ENCODE results near the gene CEP44.
"Not testable (repeated sequence)": the region's sequence is repeated elsewhere in the genome, so short reads cannot be mapped to it uniquely, and the experiment has no call there.

The CEP44 gene, protein sequence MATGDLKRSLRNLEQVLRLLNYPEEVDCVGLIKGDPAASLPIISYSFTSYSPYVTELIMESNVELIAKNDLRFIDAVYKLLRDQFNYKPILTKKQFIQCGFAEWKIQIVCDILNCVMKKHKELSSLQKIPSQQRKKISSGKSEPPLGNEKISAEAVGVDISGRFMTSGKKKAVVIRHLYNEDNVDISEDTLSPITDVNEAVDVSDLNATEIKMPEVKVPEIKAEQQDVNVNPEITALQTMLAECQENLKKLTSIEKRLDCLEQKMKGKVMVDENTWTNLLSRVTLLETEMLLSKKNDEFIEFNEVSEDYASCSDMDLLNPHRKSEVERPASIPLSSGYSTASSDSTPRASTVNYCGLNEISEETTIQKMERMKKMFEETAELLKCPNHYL

DNA sequence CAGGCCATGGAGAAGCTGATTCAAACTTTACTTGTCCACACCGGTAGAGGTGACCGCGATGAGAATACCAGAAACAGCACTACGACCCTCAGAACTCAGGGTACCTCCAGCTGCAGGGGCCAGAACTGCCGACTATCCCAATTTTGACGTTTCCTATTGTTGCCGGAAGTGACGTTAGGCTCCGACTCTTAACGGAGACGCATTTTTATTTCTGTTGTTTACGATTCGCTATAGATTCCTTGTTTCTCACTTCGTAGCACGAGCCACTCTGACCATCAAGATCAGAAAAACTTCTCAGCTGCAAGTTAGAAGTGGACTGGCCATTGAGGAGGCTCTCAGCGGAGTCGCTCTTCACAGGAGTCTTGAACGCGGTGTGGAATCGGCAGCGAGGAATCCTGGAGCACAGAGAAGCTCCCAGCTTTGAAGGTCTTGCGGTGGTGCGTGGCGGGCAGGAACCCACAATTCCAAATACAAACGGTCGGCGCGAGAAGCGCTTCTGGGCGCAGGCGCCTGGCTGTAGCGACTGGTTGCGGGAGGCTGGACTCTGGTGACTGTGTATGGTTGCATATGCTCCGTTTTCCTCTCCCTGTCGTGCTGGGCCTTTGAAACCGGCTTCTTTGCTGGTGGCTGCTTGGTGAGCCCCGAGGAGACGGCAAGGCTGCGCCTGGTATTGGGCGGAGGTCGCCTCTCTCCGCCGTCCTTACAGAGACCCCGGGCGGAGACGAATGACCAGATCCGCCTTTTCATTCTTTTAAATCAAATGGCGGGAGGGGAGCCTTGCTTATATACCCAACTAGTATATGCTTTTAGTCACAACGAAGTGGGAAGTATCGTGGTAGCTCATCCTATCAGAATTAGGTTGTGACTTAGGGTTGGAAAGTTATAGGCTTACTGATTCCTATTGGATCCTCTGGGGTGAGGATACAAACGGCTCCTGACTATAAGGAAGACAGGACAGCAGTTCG, at the start of gene CEP44, which contains the start of gene FBXO8:
CEP44 (plus strand) TSS at position 405 of the 965 bp plus-strand sequence. CDS start 15,211 bp downstream, outside the sequence.
FBXO8 (minus strand) TSS at position 161 of the 965 bp plus-strand sequence. CDS start 20,575 bp downstream, outside the sequence.
- peak; percentile 40 for DNase-seq (ENCODE audit: low read depth, low spot score)

DNA sequence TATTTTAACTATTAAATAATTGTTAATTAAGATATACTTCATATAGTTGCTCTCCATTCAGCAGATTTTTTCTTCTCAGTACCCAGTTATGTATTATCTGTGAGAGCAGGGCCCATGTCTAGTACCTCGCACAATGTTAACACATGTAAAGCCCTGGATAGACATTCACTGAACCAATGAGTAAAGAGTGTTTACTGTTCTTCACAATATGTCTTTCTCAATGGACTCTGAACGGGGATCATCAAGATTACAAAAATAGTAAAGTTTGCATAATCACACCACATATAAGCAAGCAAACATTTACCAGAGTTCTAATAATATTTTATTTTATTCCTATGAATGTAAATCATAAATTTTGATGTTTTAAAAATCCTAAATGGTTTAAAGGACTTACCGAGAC, 47.4 kb upstream of the CEP44 start:
- DNase-seq (ENCODE audit: low read depth, low spot score): no peak

DNA sequence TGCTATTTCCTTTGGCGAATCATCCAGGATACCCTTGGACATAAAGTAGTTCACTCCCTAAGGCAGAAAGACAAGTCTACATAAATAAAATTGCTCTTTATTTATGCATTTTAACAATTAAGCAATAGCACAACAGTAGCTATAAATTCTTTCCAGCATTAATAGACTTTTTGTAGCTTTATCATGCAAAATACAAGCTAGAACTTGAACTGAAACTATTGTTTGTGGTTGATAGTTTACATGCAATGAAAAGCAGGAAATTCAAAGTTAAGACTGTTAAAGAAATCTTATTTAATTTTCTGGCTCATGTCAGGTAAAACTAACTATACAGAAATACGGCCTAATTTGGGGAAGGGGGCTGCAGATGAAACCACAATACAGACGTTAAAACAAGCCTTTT, 42.5 kb upstream of the CEP44 start:
- DNase-seq (ENCODE audit: low read depth, low spot score): no peak

DNA sequence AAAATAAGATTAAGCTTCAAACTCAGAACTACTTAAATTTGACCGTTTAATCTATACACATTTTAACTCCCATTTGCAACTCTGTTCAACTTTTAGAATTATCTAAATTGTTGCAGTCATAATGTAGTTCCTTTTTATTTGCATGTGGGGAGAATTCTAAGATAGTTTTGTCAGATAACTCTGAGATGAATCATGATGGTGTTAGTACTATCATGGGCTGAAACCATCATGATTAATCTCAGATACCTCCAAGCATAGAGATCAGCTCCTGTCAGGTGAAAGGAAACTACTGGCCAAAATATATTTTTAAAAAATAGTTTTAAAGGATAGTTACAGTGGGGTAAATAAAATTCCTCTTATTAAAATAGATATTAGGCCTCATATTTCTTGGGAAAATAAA, 39.3 kb upstream of the CEP44 start:
- DNase-seq (ENCODE audit: low read depth, low spot score): no peak

DNA sequence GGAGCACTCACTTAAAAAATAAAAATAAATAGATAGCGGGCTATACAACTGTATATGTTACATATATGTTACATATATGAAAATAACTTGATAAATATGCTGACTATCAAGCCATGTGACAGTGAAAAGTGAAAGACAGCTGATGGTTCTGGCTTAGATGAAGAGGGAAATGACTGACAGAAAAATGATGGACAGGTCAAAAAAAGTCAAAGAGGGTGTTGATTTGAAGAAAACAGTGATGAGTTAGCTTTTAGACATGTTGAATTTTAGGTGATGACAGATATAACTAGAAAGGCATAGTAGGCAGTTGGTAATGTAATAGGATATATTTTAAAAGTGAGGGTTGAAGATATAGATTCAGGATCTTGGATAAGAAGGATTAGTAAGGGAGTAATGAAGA, 38.0 kb upstream of the CEP44 start:
- DNase-seq (ENCODE audit: low read depth, low spot score): no peak

DNA sequence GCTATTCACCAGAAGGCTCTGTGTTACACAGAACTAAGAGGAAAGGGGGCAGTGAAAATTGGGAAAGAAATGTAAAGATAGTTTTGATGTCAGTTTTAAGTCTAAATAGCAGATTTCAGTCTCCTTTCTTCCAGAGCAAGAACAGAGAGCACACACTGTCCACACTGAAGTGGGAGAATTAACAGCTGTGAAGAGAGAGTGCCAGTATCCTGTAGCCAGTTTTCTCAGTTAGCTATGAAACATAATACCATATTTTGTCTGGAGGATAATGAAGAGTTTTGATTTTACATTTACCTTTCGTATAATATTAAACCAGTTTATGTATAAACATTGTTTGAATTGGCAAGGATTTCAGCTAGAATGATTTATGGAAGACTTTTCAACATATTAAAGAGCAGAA, 35.3 kb upstream of the CEP44 start:
- no peak for DNase-seq (ENCODE audit: low read depth, low spot score)

DNA sequence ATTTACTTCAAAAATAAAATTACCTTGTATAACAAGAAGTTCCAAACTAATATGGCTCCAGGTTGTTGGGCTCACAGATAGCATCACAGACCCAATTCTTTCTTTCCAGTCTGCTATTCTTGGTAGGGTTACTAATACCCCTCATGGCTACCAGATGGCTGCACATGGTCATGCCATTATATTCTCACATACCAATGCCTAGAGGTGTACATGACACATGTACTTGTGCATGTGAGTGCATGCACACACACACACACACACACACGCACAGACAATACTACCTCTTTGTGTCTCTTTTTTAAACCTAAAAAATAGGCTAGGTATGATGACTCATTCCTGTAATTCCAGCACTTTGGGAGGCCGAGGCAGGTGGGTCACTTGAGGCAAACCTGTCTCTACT, 31.3 kb upstream of the CEP44 start:
- no peak for DNase-seq (ENCODE audit: low read depth, low spot score)

DNA sequence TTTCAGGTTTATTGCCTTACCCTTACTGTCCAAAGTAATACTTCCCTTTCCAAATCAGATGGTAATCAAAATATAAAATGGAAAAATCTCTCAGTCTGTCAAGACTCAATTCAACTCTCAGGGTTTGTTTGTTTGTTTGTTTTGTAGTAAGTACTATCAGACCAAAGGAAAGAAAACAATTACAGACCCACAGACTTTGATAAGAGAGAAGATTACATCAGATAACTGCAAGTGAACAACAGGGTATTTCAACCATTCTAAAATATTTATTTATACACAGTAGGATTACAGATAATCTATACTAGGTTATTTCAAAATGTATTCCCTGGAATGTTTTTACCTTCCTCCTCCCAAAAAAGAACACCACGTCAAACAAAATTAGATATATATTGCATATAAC, 29.1 kb upstream of the CEP44 start:
- no peak for DNase-seq (ENCODE audit: low read depth, low spot score)

DNA sequence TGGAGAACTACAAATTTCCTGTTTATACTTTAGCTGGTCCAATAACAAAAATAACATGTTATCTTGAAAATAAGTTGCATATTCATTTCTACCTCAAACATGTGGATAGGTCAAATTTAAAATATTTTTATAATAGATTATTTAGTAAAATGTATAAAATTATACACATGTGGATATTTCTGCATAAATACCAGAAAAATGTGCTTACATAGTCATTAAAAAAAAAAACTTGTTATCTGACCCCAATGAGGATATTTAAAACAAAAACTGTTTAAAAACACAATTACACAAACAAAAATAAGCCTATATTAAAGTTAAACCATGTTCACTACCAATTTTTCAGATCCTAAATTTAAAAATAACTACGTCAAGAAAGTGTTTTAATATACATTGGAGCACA, 28.3 kb upstream of the CEP44 start:
- DNase-seq (ENCODE audit: low read depth, low spot score): no peak

DNA sequence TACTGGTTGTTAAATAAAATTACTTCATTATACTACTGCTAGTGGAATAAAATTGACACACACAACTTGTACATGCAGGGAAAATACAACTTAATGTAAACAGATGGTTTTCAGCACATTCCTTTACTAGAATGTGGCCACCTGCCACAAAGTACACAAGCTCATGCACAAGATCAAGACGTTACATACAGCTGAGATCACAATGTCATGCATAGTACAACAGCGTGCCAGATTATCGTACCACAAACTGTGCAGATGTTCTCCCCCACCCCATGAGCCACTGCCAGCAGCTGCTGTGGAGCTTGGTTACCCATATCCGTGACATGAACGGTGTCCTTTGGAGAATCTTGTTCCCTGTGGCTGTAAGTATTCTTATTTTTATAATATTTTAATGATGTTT, 27.9 kb upstream of the CEP44 start:
- DNase-seq (ENCODE audit: low read depth, low spot score): no peak

DNA sequence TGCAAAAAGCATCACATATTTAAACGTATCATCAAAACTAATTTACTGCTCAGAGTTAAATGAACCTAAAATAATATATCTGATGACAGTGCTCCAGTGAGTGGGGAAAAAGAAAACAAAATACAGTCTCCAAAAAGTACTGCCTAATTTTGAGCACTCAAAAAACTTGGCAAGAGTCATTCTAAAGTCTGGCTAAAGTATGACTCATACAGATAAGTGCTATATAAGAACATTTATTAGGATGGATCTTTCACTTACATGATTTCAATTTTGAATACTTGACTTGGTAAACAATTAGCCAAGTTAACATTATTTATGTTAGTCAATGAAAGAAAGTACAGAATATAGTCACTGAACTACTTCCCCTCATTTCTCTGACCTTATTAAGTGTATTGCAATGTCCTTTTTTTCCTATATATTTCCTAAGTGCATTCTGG, 27.4 kb upstream of the CEP44 start:
- no peak for DNase-seq (ENCODE audit: low read depth, low spot score)

DNA sequence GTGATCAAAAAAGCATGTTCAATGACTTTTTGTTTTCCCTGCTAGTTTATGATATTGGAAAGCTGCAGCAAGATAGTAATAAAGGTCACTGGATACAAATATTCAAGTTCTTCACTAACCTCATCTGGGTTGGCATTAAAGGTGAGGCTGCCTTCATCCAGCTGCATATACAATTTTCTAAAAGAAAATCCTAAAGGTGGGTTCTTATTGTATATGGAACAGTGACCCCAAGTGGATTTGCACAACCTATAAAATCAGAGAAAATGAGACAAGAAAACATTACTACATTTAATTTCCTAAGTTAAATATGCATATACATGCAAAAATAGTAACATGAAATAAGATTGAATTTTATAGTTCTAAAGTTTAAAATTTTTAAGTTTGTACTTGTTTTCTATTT, 24.1 kb upstream of the CEP44 start:
- DNase-seq (ENCODE audit: low read depth, low spot score): no peak

DNA sequence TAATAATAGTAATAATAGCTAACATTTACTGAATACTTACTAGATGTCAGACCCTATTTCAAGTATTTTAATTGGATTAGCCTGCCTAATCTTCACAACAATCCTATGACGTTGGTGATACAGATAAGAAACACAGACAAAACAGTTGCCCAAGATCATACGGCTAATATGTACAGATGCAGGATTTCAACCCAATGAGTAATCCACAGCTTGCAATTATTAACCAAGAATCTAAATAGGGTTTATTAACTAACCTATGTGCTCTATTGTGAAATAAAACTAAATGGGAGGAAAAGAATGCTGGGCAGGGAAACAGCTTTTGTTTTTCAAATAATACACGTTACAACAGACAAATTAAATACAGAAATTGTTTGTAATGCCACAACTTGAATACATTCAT, 23.6 kb upstream of the CEP44 start:
- no peak for DNase-seq (ENCODE audit: low read depth, low spot score)

DNA sequence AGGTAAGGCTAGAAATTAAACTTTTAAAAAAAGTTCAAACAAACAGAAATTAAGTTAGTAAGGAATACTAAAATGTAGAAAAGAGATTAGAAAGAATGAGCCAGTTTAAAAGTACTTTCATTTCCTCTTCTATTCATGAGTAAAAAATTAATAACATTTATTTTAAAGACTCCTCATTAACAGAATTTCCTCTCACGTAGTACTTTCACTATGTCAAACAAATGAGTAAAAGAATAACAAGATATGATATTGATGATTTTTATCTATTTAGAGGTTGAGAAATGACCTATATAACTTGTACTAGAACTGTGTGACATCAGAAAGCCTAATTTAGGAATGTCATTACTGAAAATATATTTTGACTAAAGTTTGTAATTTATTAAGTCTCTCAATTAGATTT, 22.3 kb upstream of the CEP44 start:
- DNase-seq (ENCODE audit: low read depth, low spot score): not testable (repeated sequence)

DNA sequence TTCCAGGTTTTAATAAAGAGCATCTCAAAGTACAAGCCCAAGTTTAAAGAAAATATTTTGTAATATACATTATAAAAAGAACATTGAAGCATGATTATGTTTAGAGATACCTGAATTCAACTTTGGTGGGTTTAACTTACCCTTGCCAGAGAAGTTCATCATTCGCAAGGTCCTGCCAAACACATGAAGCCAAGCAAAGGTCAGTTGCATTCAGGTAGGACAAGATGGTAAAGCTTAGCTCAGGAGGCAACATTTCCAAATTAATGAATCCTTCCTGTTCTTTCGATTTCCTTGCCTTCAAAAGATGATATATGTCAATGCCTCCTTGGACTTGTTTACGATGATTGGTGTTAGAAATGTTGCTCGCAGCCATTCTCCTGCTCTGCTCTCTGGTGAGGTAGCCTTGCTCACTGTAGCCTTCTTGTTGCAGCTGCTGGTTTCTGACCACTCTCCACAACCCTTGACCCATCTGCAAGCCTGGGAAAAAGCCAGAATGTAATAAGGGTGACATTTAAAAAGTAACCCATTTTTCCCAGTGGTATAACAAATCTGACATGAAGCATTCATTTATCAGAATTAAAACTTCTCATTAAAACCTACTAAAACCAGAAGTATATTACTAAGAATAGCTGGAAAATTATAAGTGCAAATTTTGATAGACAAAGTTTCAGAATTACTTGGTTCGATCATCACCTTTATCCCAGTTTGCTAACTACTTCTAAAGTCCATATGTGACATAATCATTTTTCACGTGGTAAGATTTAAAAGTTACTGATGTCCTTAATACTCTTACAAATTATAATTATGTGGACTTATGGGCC, 20.9 kb upstream of the CEP44 start:
- DNase-seq (ENCODE audit: low read depth, low spot score): no peak

DNA sequence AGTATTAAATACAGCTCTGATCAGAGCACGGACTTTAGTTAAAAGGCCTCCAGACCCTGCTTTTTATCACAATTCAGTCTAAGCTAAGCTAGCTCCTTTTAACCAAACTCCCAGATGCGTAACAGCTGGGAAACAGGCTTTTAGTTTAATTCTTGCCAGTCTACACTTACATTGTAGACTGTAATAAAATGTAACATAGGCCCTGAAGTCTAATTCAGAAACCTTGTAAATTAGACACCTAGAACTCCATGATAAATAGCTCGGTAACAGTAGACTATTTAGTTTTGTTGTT, 20.3 kb upstream of the CEP44 start:
- DNase-seq (ENCODE audit: low read depth, low spot score): no peak

DNA sequence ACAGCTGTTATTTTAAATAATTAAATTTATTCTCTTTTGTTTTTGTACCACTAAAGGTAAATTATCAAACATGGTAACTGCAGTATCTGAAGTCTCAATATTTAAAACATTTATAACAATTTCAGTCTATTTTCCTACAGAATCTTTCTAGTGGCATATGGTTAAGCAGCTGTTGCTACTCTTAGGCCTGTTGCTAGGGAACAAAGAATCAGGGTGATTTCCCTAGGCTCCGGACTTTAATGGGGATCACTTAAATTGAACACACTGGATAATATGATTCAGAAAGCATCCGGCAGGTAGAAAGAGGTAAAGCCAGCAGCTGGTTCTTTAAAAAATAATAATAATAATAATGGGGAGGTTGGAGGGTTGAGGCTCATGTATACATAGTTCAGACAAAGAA, 17.8 kb upstream of the CEP44 start:
- DNase-seq (ENCODE audit: low read depth, low spot score): no peak

DNA sequence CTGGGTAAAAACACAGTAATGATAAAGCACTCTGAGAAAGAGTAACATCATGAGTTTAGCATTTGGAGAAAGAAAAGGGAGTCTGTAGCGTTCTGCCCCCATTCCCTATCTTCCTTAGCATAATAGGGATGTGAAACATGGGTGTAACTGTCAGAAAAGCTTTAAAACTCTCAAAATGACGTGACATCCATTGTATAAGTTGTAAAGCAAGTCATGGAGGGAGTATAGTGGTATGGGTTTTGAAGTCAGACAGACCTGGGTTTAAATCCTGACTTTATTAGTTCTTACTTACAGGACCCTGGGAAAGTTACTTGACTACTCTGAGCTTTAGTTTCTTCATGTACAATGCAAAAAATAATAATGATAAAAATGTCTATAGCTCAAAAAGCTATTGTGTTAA, 17.3 kb upstream of the CEP44 start:
- no peak for DNase-seq (ENCODE audit: low read depth, low spot score)

DNA sequence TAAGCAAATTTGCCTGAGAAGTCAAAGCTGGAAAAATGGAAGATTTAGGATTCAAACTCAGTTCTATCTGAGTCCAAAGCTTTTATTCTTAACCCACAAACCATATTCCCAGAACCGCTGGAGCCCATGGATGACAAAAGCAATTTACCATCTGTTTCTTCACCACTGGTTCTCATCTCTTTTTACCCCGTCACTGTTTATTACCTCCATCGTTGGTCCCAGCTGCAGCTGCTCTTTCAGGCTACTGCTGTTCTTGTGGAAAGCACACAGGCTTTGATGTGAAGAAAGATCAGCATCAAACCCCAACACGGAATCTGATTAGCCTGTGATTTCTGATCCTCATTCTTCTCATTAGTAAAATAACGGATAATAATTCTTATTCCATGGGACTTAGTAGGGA, 9.8 kb upstream of the CEP44 start:
- DNase-seq (ENCODE audit: low read depth, low spot score): no peak

DNA sequence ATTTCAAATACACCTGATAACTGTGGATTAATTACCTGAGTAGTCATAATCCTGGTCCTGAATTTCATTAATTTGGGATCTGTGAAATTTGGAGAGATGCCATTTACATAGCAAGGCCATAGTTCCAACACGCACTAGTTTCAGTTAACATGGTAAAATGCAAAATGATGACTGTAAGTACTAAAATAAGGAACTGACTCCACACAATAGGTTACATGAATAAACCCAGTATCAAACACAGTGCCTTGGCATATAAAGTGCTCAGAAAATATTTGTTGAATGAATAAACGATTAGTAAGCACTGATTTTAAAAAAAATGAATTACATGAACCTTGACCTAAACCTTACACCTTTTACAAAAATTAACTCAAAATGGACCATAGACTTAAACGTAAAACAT, 9.3 kb upstream of the CEP44 start:
- DNase-seq (ENCODE audit: low read depth, low spot score): no peak

DNA sequence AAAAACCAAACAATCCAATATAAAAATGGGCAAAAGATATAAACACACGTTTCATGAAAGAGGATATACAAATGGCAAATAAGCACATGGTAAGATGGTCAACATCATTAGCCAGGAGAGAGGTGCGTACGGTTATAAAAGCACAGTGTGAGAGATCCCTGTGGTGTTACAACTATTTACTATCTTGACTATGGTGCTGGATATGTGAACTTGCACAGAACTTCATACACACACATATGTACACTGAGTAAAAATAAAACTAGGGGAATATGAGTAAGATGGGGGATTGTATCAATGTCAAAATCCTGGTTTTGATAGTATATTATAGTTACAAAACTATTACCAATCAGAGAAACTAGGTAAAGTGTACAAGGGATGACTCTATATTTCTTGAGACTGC, 8.6 kb upstream of the CEP44 start:
- no peak for DNase-seq (ENCODE audit: low read depth, low spot score)

DNA sequence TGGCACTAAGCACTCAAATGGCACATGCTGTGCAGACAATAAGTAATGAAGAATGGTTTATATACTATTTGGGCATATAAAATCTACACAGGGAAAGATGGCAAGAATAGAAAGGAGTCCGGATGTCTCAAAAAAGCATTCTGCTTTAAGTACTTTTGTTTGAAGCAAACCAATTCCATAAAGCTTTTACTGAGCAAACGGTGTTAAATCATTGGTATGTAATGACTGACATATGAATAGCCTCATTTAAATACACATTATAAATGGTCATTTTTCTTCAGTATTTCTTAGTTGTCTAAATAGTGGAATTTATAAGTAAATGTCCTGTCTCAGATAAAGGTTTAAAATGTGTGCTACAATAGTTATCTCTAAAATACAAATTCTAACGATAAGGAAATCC, 6.3 kb upstream of the CEP44 start:
- no peak for DNase-seq (ENCODE audit: low read depth, low spot score)
